Left lung (tissue), 10 donors: ENCODE results near the gene EXD2. TPM values are rescaled to one million over a fixed set of nuclear protein-coding genes. Genes with fewer than 3 reads are reported as not detected.

Source experiments
- ATAC-seq: fragments of 200-7000 bp; cut with Tn5 transposase; one replicate; pipeline ENCODE4 v1.9.1; 2020; ENCODE audit warnings: moderate library complexity
- DNase-seq, 4 donors: peaks; one replicate each; pipeline ENCODE4 v3.0.0-alpha.2; 2013 to 2020
- H3K27ac ChIP-seq, 2 donors: fragments of 200-600 bp; sonication (generic) in 1 of 2; one replicate each; pipeline versions ENCODE4 v1.5.0 to v1.8.0; 2020 to 2021
- H3K27me3 ChIP-seq, 2 donors: fragments of 200-600 bp; sonication (generic) in 1 of 2; one replicate each; pipeline versions ENCODE4 v1.5.0 to v1.8.0; 2020 to 2021
- H3K36me3 ChIP-seq, 2 donors: fragments of 200-600 bp; sonication (generic) in 1 of 2; one replicate each; pipeline versions ENCODE4 v1.5.0 to v1.8.0; 2020 to 2021
- H3K4me1 ChIP-seq, 2 donors: fragments of 200-600 bp; one replicate each; pipeline ENCODE4 v1.8.0; 2021
- H3K4me3 ChIP-seq, 2 donors: fragments of 200-600 bp; sonication (generic) in 1 of 2; one replicate each; pipeline versions ENCODE4 v1.5.0 to v1.8.0; 2020 to 2021; ENCODE audit warnings: mild to moderate bottlenecking in 1 of 2
- H3K9me3 ChIP-seq, 2 donors: fragments of 200-600 bp; sonication (generic) in 1 of 2; one replicate each; pipeline versions ENCODE4 v1.5.0 to v1.8.0; 2020 to 2021
- intact Hi-C, 2 donors: fragments of 100-400 bp; cut with DNase I; formaldehyde crosslinking; loops; one replicate each; pipeline versions ENCODE4 v1.11.2 to v1.14.2; 2022
- polyA plus RNA-seq, 6 donors: library from polyadenylated mRNA; unstranded; fragments of 120-200 nt; gene quantifications; one replicate each; pipeline ENCODE4 v1.2.1, GENCODE V29; 2013; ENCODE audit not compliant: insufficient read length in 6 of 6
- total RNA-seq, 2 donors: library from RNA; stranded (reverse); fragmentation: NEBNext Ultra II Directional; extraction: Animal tissue kit (Norgen Biotek cat#: 25700); gene quantifications; one replicate each; pipeline ENCODE4 v1.2.1, GENCODE V29; 2021
- TF ChIP-seq, protein P1 (sequence below), 2 donors: fragments of 200-600 bp; sonication (generic) in 1 of 2; IDR thresholded peaks; one replicate each; pipeline versions ENCODE4 v1.5.0 to v1.8.0; 2021; ENCODE audit warnings: antibody characterized with exemption in 2 of 2
- donor health status: DM: no; HTN: yes; CAD: no.
- donor health status: DM: no; HTN: no; CAD: no.

The EXD2 gene
- total and polyA plus RNA-seq, 8 donors = 24.0 to 39.0 (median 31.4) TPM

DNA sequence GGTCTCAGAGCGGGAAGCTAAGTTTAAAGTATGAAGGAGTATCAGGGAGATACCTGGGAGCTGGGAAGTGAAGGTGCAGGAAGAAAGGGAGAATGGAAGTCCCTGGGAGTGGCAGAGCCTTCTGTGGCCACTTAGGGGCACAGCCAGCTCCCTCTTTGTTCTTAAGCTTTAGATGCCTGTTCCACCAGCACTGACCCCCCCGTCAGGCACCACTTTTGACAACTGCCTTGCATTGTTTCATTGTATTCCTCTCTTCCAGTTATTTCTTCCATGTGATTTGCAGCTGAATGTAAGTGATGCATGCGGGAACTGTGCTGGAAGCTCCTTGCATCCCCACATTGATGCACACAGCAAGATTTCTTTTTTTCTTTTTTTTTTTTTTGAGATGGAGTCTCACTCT, 71.2 kb downstream of the EXD2 start:
- H3K27ac ChIP-seq = no peak overlapping the region
- no peak for ATAC-seq
- no peaks in the 10 kb centered on the region for H3K36me3 ChIP-seq
- peaks cover 3 to 23% of the 10 kb centered on the region in 2 donors for H3K4me1 ChIP-seq
- peaks cover 33 to 84% of the 10 kb centered on the region in 2 donors for H3K27me3 ChIP-seq
- H3K9me3 ChIP-seq = no peaks in the 10 kb centered on the region
- no peak for DNase-seq
- intact Hi-C loops = no loop called here
- TF ChIP-seq, protein P1, sequence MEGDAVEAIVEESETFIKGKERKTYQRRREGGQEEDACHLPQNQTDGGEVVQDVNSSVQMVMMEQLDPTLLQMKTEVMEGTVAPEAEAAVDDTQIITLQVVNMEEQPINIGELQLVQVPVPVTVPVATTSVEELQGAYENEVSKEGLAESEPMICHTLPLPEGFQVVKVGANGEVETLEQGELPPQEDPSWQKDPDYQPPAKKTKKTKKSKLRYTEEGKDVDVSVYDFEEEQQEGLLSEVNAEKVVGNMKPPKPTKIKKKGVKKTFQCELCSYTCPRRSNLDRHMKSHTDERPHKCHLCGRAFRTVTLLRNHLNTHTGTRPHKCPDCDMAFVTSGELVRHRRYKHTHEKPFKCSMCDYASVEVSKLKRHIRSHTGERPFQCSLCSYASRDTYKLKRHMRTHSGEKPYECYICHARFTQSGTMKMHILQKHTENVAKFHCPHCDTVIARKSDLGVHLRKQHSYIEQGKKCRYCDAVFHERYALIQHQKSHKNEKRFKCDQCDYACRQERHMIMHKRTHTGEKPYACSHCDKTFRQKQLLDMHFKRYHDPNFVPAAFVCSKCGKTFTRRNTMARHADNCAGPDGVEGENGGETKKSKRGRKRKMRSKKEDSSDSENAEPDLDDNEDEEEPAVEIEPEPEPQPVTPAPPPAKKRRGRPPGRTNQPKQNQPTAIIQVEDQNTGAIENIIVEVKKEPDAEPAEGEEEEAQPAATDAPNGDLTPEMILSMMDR (IDR thresholded peaks at IDR 0.05) = no peak
- H3K4me3 ChIP-seq = no peak overlapping the region

DNA sequence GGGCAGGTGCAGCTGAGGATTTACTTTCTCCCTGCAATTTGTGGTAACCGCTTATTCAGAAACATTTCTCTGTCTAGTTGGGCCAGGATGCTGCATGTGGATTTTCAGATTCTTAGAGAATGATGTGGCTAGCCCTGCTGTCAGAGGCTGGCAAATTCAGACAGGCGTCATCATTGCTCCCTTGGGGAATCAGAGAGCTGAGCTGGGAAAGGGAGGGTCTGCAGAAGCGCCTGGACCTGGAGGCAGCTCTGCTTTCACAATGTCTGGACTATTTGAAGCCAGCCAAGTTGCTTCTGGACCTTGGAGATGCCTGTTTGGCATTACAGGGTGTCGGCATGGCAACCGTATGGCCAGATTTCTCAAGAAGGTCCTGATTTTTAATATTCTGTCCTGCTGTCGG, 72.1 kb downstream of the EXD2 start:
- Histone ChIP-seq H3K27me3 (peaks cover 29 to 75% of the 10 kb centered on the region in 2 donors), H3K27ac (no peak overlapping the region), H3K4me3 (no peak overlapping the region), H3K9me3 (no peaks in the 10 kb centered on the region), H3K36me3 (no peaks in the 10 kb centered on the region), H3K4me1 (peaks cover 3 to 23% of the 10 kb centered on the region in 2 donors)
- ATAC-seq (no peak), DNase-seq (no peak)
- TF ChIP-seq, protein P1 (IDR thresholded peaks at IDR 0.05) = no peak
- intact Hi-C loops = no loop called here

DNA sequence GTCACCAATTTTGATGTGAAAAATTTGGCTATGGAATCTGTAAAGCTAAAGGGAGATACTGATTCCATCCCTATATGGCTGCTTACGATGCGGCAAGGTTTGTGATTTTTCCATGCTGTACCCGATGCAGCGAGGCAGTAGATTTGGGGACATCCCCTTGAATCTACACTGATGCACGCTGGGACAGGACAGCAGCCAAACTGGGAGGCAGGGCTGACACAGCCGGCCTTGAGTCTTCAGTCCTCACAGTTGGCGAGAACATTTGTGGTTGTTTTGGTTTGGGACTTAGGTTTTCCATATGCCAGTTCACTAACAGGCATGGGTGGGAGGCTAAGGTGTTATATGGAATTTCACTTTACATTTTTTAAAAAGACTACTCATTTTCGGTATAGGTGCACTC, 72.5 kb downstream of the EXD2 start:
- no peak for DNase-seq
- TF ChIP-seq, protein P1 (IDR thresholded peaks at IDR 0.05) = no peak
- H3K9me3 ChIP-seq = no peaks in the 10 kb centered on the region
- H3K36me3 ChIP-seq = no peaks in the 10 kb centered on the region
- H3K4me1 ChIP-seq = peaks cover 3 to 23% of the 10 kb centered on the region in 2 donors
- no peak overlapping the region for H3K4me3 ChIP-seq
- peaks cover 25 to 71% of the 10 kb centered on the region in 2 donors for H3K27me3 ChIP-seq
- intact Hi-C loops = no loop called here
- no peak for ATAC-seq
- H3K27ac ChIP-seq = peak overlapping the region in 1 of 2 donors; percentile 13

DNA sequence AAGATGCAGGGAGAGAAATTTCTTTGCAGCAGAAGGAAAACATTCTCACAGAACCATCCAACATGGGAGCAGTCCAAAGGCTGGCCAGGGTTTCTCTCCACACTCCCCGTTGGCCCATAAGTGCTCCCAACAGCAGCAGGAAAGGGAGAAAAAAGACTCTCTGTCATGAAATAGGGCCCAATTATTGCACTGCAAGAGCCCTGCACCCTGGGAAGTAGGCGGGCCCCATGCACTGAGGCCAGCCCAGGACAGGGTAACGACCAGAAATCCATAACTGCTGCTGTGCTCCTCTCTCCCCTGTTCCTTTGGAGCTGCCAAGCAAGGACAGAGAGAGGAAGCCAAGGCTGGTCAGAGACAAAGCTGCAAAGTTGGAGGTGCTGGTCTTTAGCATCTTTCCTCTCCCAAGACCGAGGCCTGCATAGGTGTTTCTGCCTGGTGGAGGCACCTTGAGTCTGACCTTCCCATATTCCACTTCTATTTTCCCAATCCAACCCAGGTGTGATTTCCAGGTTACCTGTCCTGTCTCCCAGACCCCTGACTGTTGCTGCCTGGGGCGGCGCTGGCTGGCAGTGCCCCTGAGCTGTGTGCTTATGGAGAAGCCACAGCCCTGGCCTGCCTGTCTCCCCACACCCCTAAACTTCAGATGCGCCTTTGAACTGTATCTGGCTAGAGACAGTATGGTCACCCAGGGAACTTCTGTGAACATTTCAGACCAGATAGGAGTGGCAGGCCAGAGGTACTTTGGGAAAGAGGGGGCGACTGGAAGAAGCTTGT, 75.5 kb downstream of the EXD2 start:
- ATAC-seq (no peak), DNase-seq (no peak)
- Histone ChIP-seq H3K27ac (no peak overlapping the region), H3K36me3 (no peaks in the 10 kb centered on the region), H3K4me1 (no peaks in the 10 kb centered on the region), H3K4me3 (no peak overlapping the region), H3K27me3 (peaks cover 0 to 41% of the 10 kb centered on the region in 2 donors), H3K9me3 (no peaks in the 10 kb centered on the region)
- TF ChIP-seq, protein P1 (IDR thresholded peaks at IDR 0.05) = no peak
- intact Hi-C loops = no loop called here

DNA sequence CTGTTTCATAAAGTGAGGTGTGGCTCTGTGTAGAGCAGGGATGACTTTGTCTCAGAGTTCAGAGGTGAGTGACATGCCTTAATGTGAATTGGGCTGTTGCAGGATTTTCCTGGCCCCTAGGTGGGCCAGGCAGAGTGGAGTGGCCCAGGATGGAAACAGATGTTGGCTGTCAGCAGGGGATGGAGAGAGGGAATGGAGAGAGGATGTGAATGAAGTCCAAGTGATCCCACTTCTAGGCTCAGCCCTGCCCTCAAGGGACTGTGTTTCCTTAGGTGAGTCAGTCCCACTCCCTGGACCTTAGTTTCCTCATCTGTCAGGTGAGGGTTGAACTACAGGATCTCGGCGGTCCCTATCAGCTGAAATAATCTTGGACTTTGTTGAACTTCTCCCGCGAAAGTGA, 76.2 kb downstream of the EXD2 start:
- H3K4me1 ChIP-seq = no peaks in the 10 kb centered on the region
- H3K4me3 ChIP-seq = no peak overlapping the region
- H3K27me3 ChIP-seq = peaks cover 0 to 34% of the 10 kb centered on the region in 2 donors
- no peak overlapping the region for H3K27ac ChIP-seq
- no peaks in the 10 kb centered on the region for H3K9me3 ChIP-seq
- no peak for DNase-seq
- TF ChIP-seq, protein P1 (IDR thresholded peaks at IDR 0.05) = no peak
- no peaks in the 10 kb centered on the region for H3K36me3 ChIP-seq
- intact Hi-C loops = no loop called here
- no peak for ATAC-seq
